NCI-H1092 treated with DMSO at 0.1 percent for 48 hours (cell line): ENCODE data around the gene PARL.

Experiments
- DNase-seq: peaks from one replicate; lab custom pipeline; 2025; lab: John Stamatoyannopoulos, UW

Gene PARL

GRCh38 chr3:183817639-183818038 lies 67.0 kb downstream of the PARL start:
- no peak for DNase-seq

GRCh38 chr3:183816681-183817510 lies 67.8 kb downstream of the PARL start:
- DNase-seq, result no peak

- no peak for DNase-seq
Measured at GRCh38 chr3:183815951-183816475, 68.7 kb downstream of the PARL start.

- no peak for DNase-seq
Measured at GRCh38 chr3:183815563-183815940, 69.1 kb downstream of the PARL start.

GRCh38 chr3:183814240-183814639 lies 70.4 kb downstream of the PARL start:
- DNase-seq, result no peak

GRCh38 chr3:183812761-183813445 lies 71.8 kb downstream of the PARL start:
- DNase-seq, result no peak

- no peak for DNase-seq
Measured at GRCh38 chr3:183811638-183812037, 73.0 kb downstream of the PARL start.

GRCh38 chr3:183810643-183811594 lies 73.8 kb downstream of the PARL start:
- no peak for DNase-seq

- DNase-seq, result peak; percentile 30
Measured at GRCh38 chr3:183809270-183809669, 75.4 kb downstream of the PARL start.

- no peak for DNase-seq
Measured at GRCh38 chr3:183808355-183808754, 76.3 kb downstream of the PARL start.

- DNase-seq, result no peak
Measured at GRCh38 chr3:183807881-183808280, 76.8 kb downstream of the PARL start.

- DNase-seq, result peak; percentile 59
Measured at GRCh38 chr3:183807209-183807728, 77.4 kb downstream of the PARL start.

GRCh38 chr3:183802989-183803388 lies 81.7 kb downstream of the PARL start:
- no peak for DNase-seq

- DNase-seq, result no peak
Measured at GRCh38 chr3:183801601-183802000, 83.1 kb downstream of the PARL start.

- no peak for DNase-seq
Measured at GRCh38 chr3:183800243-183800863, 84.3 kb downstream of the PARL start.

- no peak for DNase-seq
Measured at GRCh38 chr3:183799461-183799860, 85.2 kb downstream of the PARL start.

GRCh38 chr3:183797996-183798395 lies 86.7 kb downstream of the PARL start:
- no peak for DNase-seq

- DNase-seq, result no peak
Measured at GRCh38 chr3:183796372-183796771, 88.3 kb downstream of the PARL start.

- DNase-seq, result no peak
Measured at GRCh38 chr3:183794452-183794851, 90.2 kb downstream of the PARL start.

GRCh38 chr3:183792976-183793375 lies 91.7 kb downstream of the PARL start:
- no peak for DNase-seq

GRCh38 chr3:183790700-183791099 lies 94.0 kb downstream of the PARL start:
- no peak for DNase-seq
